ENCODE data around the gene CHKA.

GRCh38 chr11:68071281-68072048 lies 49.7 kb downstream of the CHKA start:
- no peak for TF ChIP-seq CTCF (IDR thresholded peaks at IDR 0.05)
- no peak for TF ChIP-seq POLR2A (IDR thresholded peaks at IDR 0.05)

Data from vagina (tissue), 2 donors.